Measurements from ENCODE around the gene FOXP1.

Gene FOXP1

DNA sequence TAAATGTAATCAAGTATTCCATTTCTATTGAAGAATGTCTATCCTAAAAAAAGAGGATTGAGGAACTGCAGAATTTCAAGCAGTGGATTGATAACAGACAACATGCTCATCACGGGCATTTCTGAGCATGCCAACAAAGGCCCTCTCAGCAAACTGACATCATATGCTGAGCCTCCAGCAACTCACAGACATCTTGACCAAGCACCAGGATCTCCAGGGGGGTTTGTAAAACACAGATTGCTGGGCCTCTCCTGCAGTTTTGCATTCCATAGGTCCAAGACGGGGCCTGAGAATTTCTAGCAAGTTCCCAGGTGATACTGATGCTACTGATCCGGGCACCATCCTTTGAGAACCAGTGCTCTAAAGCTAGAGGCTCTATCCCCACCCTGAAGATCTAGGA lies 85.0 kb downstream of the FOXP1 start:
- no peak for TF ChIP-seq CTCF (IDR thresholded peaks at IDR 0.05; ENCODE audit: low read depth, low read length)
- Histone ChIP-seq H3K36me3 (no peaks in the 10 kb centered on the region), H3K27me3 (no peaks in the 10 kb centered on the region), H3K9me3 (no peaks in the 10 kb centered on the region), H3K4me1 (no peaks in the 10 kb centered on the region), H3K4me3 (ENCODE audit: low read depth, low read length) (no peak overlapping the region)
- no peak for DNase-seq

GRCh38 chr3:71497971-71498444 lies 85.5 kb downstream of the FOXP1 start:
- no peak for TF ChIP-seq CTCF (IDR thresholded peaks at IDR 0.05; ENCODE audit: low read depth, low read length)
- Histone ChIP-seq H3K4me1 (no peaks in the 10 kb centered on the region), H3K4me3 (ENCODE audit: low read depth, low read length) (no peak overlapping the region), H3K27me3 (no peaks in the 10 kb centered on the region), H3K36me3 (no peaks in the 10 kb centered on the region), H3K9me3 (no peaks in the 10 kb centered on the region)
- DNase-seq, result no peak

DNA sequence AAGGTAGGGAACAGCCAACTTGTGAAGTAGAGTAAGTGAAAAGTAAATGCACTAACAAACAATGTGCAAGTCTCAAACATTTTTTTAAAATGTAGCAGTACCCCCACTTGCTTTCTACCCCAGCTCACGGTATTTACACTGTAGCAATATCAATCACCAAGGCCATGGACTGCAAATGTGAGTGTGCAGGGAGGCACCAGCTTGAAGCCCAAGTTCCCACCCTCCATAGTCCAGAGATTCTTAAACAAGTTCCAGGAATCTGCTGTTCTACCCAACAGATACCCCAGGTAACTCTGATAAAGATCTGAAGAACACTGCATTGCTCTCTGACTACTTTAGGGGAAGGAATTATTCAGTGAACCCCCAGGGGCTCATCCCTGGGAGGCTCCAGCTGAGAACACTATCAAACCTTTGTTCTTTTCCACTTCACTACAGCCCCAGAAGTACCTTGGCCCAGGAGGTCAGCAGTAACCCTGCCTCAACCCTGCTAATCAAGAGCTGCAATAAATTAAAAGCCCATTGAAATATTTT lies 86.1 kb downstream of the FOXP1 start:
- TF ChIP-seq CTCF (IDR thresholded peaks at IDR 0.05; ENCODE audit: low read depth, low read length), result no peak
- H3K4me3 ChIP-seq (ENCODE audit: low read depth, low read length), result no peak overlapping the region
- H3K4me1 ChIP-seq, result no peaks in the 10 kb centered on the region
- H3K9me3 ChIP-seq, result no peaks in the 10 kb centered on the region
- H3K27me3 ChIP-seq, result no peaks in the 10 kb centered on the region
- H3K36me3 ChIP-seq, result no peaks in the 10 kb centered on the region
- DNase-seq, result no peak

DNA sequence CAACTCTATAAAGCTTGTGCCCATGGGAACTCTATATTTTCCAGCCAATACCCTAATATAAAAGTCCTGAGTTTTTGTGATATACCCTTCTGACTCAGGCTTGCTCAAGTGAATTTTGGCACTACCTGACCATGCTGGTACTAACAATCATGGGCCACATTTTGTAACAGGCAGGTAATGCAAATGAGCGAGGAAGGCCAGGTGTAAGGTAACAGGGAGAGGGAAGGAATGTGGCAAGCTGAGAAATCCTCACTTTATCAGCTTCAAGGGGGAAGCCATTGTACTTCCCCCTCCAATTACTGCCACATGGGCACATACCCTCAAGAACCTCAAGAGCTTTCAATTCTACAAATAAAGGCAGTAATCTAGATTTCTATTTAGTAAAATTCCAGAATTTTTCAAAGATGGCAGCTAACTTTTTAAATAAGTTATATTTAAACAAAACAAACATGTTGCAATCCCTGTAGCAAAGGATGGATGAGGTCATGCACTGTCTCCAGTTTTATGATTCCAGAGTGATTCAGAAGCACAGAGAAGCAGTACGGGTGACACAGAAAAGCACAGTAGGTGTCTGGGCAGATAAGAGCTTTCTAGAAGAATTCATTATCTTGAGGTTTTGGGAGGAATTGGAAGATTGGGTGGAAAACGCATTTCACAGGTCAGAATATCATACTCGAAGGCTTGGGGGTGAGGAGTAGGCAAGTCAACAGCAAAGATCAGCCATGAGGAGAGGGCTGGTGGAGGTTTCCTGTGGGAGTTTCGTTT lies 87.6 kb downstream of the FOXP1 start:
- H3K27me3 ChIP-seq, result no peaks in the 10 kb centered on the region
- DNase-seq, result no peak
- H3K36me3 ChIP-seq, result no peaks in the 10 kb centered on the region

DNA sequence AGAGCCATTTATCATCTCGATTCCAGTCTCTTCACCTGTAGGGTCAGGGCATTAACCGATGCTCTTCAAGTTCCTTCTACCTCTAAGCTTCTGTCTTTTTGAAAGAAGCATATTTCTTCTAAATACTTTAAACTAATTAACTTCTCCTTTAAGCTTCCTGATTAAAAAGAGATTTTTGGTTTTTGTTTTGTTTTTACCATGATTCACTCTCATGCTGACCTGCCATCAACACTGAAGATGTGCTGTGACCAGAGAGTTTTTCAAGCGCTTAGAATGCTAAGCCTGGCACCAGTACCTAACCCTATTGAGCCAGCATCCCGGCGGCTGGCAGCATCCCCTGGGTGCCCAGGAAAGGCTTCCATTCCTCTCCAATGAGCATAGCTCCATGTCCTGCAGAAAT lies 89.3 kb downstream of the FOXP1 start:
- Histone ChIP-seq H3K27me3 (no peaks in the 10 kb centered on the region), H3K36me3 (no peaks in the 10 kb centered on the region), H3K4me3 (ENCODE audit: low read depth, low read length) (no peak overlapping the region), H3K4me1 (no peaks in the 10 kb centered on the region), H3K9me3 (no peaks in the 10 kb centered on the region)
- no peak for TF ChIP-seq CTCF (IDR thresholded peaks at IDR 0.05; ENCODE audit: low read depth, low read length)
- DNase-seq, result no peak

More for the DNA sequence above, 87.6 kb downstream of the FOXP1 start:
- H3K4me3 ChIP-seq (ENCODE audit: low read depth, low read length), result no peak overlapping the region
- no peaks in the 10 kb centered on the region for H3K9me3 ChIP-seq
- H3K4me1 ChIP-seq, result no peaks in the 10 kb centered on the region
- no peak for TF ChIP-seq CTCF (IDR thresholded peaks at IDR 0.05; ENCODE audit: low read depth, low read length)

All from BE2C (cell line).